GM18505 (cell line): Measurements from ENCODE around the gene ARHGAP1.

Experiments used
- ATAC-seq: cut with Tn5 transposase; IDR thresholded peaks from one replicate; pipeline ENCODE4 v1.9.1; 2021; ENCODE audit not compliant: unreplicated experiment
- POLR2A ChIP-seq: IDR thresholded peaks from 4 replicates; pipeline ENCODE4 v1.6.1; 2011; ENCODE audit warnings: borderline replicate concordance; ENCODE audit not compliant: insufficient read depth, insufficient read length; ENCODE audit errors: extremely low read depth

The ARHGAP1 gene

DNA sequence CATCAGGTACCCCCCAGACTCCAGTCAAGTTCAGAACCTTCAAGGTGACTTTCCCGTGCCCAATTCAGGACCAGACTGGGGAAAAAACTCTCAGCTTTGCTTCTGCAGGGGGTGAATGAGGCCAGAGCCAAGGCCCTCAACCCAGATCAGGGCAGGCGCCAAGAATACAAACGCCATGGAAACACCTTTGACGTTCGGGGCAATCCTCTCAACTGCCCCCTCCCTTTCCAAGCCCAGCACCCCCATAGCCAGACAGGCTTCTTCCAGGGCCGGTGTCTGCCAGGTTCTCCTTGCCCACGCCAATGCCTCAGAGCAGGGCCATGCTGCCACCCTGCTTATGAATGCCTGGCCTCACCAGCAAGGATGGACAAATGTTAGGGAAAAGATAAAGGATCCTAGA, 5.8 kb downstream of the ARHGAP1 start:
- no peak for ATAC-seq
- no peak for TF ChIP-seq POLR2A

DNA sequence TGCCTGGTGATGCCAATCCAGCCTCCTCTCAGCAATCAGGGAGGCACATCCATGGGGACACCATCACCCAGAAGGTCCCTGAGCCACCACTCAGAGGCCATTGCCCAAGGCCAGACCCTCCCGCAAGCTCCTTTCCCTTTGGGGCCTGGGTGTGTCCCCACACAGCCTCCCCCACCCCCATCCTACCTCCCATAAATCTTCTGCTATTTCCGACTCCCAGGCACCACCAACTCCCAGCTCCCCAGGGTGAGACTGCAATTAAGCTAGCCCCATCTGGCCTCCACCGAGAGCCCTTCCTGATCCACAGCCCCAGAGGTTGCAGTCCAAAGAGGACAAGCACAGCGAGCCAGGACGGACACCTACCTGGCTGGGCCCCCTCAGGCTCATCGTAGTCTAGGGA, 6.3 kb downstream of the ARHGAP1 start:
- no peak for TF ChIP-seq POLR2A
- ATAC-seq = no peak

DNA sequence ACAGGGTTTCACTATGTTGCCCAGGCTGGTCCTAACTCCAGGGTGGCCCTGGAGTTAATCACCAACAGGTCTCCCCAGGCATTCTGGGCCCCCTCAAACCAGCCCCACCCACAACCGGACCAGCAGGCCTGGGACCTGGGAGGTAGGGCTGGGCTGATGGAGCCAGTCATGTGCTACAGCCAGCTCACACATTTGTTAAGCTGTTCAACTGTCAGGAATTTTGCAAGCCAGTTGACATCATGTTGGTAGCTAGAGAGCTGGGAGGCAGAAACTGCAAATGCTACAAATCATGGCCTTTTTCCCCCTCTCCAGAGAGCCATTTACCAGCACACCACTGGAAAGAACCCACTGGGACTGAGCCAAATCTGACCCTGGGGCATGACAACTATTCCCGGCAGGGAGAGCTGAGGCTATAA, 6.8 kb downstream of the ARHGAP1 start:
- no peak for ATAC-seq
- no peak for TF ChIP-seq POLR2A

DNA sequence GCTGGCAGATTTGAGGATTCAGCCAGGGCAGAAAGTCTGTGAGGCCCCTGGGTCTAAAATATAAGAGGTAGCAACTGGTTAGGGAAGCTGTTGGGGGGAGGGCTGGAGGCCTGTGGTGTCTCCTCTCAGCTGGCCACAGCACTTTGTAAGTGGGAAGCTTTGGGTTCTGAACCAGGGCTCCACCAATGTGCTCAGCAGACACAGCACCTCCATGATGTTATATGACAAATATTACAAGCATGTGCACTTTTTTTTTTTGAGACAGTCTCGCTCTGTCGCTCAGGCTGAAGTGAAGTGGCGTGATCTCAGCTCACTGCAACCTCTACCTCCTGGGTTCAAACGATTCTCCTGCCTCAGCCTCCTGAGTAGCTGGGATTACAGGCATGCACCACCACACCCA, 8.0 kb downstream of the ARHGAP1 start:
- ATAC-seq = no peak
- TF ChIP-seq POLR2A = no peak

DNA sequence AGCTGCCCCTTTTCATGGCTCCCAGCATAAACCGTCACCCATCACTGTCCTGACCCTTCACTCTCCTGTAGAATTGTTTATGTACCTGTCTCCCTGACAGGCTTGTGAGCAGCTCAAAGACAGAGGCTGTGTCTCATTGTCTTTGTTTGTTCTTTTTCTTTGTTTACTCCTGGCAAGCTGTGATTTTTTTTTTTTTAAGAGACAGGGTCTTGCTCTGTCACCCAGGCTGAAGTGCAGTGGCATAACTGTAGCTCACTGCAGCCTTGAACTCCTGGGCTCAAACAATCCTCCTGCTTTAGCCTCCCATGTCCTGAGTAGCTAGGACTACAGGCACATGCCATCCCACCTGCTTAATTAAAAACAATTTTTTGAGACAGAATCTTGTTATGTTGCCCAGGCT, 9.7 kb downstream of the ARHGAP1 start:
- TF ChIP-seq POLR2A = no peak
- ATAC-seq = no peak

DNA sequence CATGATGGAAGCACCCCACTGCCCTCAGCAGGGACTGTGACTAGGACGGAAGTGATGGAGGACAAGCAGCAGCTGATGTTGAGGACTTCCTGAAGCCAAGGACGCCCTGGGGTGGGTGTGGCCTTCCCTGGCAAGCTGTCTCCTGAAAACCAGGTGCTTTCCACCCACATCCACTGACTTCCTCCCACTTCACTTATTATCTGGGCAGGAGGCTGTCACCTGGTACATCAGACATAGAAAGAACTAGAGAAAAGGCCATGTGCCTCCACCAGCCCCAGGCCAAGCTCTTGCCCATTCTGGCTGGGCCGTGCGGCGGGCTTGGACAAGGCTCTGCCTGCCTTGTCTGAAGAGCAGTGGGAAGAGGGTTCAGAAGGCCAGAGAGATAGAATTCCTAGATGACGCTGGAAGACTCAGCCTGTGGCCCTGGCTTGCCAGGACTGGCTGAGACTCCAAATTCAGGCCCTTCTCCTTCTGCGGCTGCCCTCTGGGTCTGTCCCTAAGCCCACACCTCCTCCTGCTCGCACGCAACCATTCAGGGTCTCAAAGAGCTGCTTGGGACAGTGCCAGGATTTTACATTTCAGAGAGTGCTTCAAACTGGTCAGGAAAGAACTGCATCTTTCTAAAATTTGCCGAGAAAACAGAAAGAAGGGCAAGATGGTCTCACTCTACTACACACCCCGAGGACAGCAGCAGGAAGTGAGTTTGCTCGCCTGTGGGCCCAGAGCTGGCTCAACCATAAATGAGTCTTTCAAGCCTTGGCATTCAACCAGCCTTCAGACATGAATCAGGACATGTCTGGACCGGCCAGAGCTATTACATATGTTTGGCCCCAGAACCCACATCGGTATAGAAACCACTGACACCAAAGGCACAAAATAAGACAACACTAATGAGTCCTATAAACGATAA, 13.3 kb downstream of the ARHGAP1 start:
- TF ChIP-seq POLR2A = no peak
- ATAC-seq = no peak

DNA sequence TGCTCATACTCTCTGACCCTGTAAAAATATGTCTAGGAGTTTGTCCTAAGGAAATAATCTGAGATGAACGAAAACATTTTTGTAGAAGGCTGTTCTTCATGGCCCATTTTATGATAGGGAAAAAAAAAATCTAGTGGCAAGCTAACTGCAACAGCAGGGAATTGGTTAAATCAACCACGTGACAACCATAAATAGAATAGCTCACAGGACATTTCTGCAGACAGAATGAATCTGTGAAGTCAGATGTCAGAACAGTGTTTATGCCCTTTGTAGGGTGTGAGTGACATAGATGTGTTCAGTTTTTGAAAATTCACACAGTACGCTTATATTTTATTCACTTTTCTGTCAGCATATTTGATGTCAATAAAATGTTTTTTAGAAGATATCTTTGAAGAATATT, 16.1 kb downstream of the ARHGAP1 start:
- TF ChIP-seq POLR2A = no peak
- ATAC-seq = no peak

DNA sequence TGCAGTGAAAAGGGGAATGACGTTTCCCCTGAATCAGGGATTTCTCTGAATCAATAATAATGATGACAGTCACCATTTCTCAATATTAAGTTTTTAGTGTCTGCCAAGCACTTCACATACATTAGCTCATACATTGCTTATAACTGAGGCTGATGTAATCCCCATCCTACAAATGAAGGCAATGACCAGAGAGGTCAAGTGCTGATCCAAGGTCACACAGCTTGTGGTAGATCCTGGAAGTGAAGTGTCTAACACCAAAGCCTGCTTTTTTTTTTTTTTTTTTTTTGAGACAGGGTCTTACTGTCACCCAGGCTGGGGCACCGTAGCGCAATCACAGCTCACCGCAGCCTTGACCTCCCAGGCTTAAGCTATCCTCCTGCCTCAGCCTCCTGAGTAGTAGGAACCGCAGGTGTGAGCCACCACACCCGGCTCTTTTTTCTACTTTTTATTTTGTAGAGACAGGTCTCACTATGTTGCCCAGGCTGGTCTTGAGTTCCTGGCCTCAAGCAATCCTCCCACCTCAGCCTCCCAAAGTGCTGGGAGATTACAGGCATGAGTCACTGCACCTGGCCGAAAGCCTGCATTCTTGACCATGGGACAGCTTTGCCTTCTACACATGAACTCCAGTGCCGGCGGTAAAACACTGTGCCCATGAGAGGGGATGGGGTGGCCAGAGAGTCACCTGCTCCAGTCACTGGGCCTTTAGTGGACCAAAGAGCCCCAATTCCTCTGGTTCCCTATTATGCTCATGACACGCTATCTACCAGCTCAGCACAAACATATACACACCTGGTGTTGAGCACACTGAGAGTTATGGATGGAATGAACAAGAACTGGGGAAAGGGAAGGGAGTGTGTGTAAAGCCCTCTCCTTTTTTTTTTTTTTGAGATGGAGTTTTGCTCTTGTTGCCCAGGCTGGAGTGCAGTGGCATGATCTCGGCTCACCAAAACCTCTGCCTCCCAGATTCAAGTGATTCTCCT, 17.4 kb downstream of the ARHGAP1 start:
- no peak for TF ChIP-seq POLR2A
- no peak for ATAC-seq

DNA sequence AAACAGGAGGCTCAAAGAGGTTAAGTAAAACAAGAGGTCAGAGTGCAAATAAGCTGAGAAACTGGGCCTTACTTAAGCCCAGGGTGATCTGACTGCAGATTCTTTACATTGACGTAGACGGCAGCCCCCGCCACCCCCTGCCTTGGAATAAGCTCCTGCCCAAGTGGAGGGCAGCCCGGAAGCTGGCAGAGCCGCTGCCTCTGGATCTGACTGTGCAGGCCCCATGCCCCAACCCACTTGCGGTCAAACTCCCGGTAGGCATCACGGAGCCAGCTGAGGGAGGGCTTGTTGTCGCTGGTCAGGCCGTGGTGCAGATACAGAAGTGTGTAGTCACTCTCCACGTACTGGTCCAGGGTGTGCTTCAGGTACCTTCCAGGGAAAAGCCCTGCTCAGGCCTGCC, 18.6 kb downstream of the ARHGAP1 start:
- no peak for ATAC-seq
- TF ChIP-seq POLR2A = no peak

DNA sequence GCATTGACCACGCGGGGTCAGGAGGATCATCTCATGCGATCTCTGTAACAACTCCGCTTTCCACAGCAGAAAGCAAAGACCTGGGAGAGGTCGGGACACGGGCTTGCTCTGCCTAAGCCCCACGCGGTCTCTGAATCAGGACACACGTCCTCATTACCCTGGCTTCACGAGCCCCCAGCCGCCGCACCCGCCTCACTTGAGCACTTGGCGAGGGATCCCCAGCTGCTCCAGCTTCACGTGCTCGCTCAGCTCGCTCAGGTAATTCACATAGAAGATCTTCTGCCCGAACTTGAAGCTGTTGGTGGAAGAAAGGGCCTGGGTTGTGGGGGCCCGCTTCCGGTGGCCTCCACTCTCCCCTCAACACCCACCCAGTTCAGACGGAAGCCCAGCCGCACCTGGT, 19.6 kb downstream of the ARHGAP1 start:
- no peak for TF ChIP-seq POLR2A
- ATAC-seq = no peak

DNA sequence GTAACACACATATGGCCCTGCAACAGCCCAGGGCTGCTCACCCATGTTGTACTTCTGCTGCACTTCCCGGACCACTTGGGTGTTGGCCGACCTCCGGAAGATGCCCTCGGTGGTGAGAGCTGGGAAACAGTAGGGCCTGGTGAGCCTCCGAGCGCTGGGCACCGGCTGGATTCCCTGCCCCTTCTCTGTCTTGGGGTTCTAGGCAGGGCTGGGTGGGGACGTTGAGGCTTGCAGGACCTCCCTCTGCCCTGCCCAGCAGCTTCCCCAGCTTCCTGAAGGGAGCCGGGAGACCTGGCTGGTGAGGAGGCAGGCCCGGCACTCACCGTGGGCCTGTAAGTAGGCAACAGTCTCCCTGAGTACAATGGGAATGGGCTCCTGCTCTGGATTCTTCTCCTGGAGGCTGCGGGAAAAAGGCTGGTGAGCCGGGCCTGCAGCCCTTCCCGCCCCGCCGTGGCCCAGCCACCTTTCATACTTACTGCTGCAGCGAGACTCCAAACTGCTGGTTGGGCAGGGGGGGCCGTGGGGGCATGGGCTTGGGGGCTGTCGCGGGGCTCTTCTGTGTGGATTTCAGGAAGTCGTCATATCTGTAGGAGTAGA, 20.2 kb downstream of the ARHGAP1 start:
- no peak for TF ChIP-seq POLR2A
- ATAC-seq = no peak

DNA sequence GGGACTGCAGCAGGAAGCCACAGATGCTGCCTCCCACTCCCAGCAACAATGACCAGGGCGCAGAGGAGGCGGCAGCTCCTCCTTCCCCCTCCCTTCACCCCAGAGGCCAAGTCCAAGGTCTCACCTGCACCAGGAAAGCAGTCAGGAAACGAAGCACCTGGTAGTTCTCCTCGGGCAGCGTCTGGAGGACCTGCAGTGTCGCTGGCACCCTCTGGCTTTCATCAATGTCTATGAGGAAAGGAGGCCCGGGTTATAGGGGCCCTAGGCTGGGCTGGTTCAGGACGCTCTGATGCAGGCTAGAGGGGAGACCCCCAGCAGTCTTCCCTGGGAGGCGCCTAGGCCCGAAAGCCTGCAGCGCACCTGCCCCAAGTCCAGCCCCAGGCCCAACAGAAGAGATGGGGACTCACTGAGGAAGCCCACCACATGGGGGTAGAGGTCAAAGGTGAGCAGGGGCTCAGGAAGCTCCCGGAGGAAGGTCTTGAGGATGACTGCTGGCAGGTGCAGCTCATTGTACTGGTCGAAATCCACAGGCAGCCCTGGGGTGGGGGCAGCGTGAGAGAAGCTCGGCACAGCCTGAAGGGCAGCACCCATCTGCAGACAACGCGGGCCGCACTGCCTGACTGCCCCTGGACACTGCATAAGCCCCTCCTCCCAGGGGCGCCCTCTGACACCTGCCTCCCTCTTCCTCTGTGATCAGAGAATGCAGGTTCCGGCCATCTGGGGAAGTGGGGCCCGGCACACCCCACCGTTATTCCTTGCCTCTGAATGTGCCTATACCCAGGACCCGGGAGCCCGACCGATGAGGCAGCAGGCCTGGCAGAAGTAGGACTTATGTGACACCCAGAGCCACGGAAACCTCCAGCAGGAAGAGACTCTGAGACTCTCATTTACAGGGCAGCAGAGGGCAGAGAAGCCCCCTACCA, 20.9 kb downstream of the ARHGAP1 start:
- no peak for ATAC-seq
- no peak for TF ChIP-seq POLR2A

DNA sequence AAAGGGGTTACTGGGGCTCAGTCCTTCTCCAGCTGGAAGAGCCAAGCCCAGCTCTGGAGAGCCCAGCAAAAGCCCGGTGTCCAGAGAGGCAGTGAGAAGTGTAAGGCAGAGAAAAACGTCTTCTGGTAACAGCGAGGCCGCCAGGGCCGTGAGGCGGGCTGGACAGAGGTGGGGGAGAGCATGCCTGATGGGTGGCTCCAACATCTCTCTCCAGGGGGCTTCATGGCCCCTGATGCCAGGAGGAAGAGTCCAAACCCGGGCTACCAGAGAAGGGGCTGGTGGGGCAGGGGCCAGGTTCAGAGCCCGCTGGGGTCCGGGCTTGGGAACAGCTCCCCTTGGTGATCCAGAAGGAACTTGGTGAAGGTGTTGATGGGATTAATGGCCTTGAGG, 21.7 kb downstream of the ARHGAP1 start:
- no peak for ATAC-seq
- no peak for TF ChIP-seq POLR2A
